K562 (cell line): ENCODE measurements around the gene SPACA9. TPM values are rescaled to one million over a fixed set of nuclear protein-coding genes. Genes with fewer than 3 reads are reported as not detected.

Source experiments
- ATAC-seq: fragments of 200-7000 bp; cut with Tn5 transposase; 3 replicates; pipeline ENCODE4 v1.9.1; 2020; ENCODE audit warnings: moderate library complexity
- BruUV-seq: library from RNA; stranded (reverse); fragments of 400-500 nt; replicated peaks from 2 replicates; lab custom pipeline; 2021; lab: Mats Ljungman, UMichigan
- CTCF ChIA-PET: fragments of 300-600 bp; formaldehyde crosslinking; extraction: SDS; loops from one replicate; lab custom pipeline; 2021; ENCODE audit warnings: low intra/inter-chr PET ratio; lab: Yijun Ruan, JAX
- POLR2A ChIA-PET: fragments of 300-600, 350-650 bp; sonication (Branson Sonifier 250); formaldehyde crosslinking; extraction: SDS; loops from one replicate; lab custom pipeline; 2021; ENCODE audit warnings: antibody characterized with exemption, inconsistent platforms; lab: Yijun Ruan, JAX
- DNase-seq, 4 experiments: peaks; one replicate each; pipeline versions ENCODE4 v3.0.0 to v3.0.0-alpha.2; 2011 to 2018; ENCODE audit warnings: low spot score in 3 of 4, mixed read lengths in 3 of 4; ENCODE audit errors: extremely low read depth in 1 of 4
- FAIRE-seq: peaks from 2 replicates; lab custom pipeline; 2011; peaks lifted over from hg19 to GRCh38; lab: Jason Lieb, UNC
- H2AFZ ChIP-seq: 2 replicates; pipeline ENCODE4 v1.6.0; 2011; ENCODE audit warnings: low read depth, low read length, control low read depth, inconsistent platforms
- H3K27ac ChIP-seq: fragments of 200-600 bp; 3 replicates; pipeline ENCODE4 v1.8.0; 2011; ENCODE audit warnings: low read depth, mild to moderate bottlenecking, control low read depth, inconsistent platforms, low read length, moderate library complexity, mixed read lengths; ENCODE audit errors: extremely low read depth
- H3K27me3 ChIP-seq, 2 experiments: fragments of 300-600 bp in 1 of 2; 2 replicates in 1 of 2; 3 replicates in 1 of 2; pipeline versions ENCODE4 v1.6.0 to v1.8.0; 2011; ENCODE audit warnings: inconsistent platforms in 2 of 2, low read length in 2 of 2, mild to moderate bottlenecking in 1 of 2, mixed read lengths in 1 of 2, moderate library complexity in 1 of 2; ENCODE audit not compliant: control insufficient read depth in 2 of 2, insufficient read depth in 2 of 2
- H3K36me3 ChIP-seq: fragments of 300-600 bp; 3 replicates; pipeline ENCODE4 v1.8.0; 2011; ENCODE audit warnings: mild to moderate bottlenecking, low read length, inconsistent platforms; ENCODE audit not compliant: control insufficient read depth, insufficient read depth
- H3K4me1 ChIP-seq, 2 experiments: fragments of 200-600 bp in 1 of 2; replicated peaks in 1 of 2; 2 replicates in 1 of 2; 3 replicates in 1 of 2; pipeline versions ENCODE4 v1.5.1 to v1.8.0; 2011; ENCODE audit warnings: inconsistent platforms in 2 of 2, low read length in 2 of 2, mild to moderate bottlenecking in 1 of 2, mixed read lengths in 1 of 2, moderate library complexity in 1 of 2; ENCODE audit not compliant: control insufficient read depth in 2 of 2, insufficient read depth in 2 of 2
- H3K4me2 ChIP-seq: 2 replicates; pipeline ENCODE4 v1.6.1; 2011; ENCODE audit warnings: low read length, control low read depth, inconsistent platforms, mixed read lengths; ENCODE audit not compliant: insufficient read depth
- H3K4me3 ChIP-seq: fragments of 200-600 bp; sonication (generic), shearing (Covaris generic); 2 replicates; pipeline ENCODE4 v1.5.1; 2016; ENCODE audit warnings: control low read depth, inconsistent platforms
- H3K79me2 ChIP-seq: fragments of 200-600 bp; 3 replicates; pipeline ENCODE4 v1.8.0; 2011; ENCODE audit warnings: low read length, inconsistent platforms; ENCODE audit not compliant: control insufficient read depth, insufficient read depth
- H3K9ac ChIP-seq, 2 experiments: 2 replicates each; pipeline versions ENCODE4 v1.6.0 to v1.6.1; 2011; ENCODE audit warnings: low read depth in 2 of 2, low read length in 2 of 2, control low read depth in 1 of 2, inconsistent platforms in 1 of 2, mild to moderate bottlenecking in 1 of 2, mixed read lengths in 1 of 2; ENCODE audit not compliant: insufficient read depth in 1 of 2
- H3K9me1 ChIP-seq: one replicate; pipeline ENCODE4 v1.6.0; 2011; ENCODE audit warnings: inconsistent platforms, mild to moderate bottlenecking, low read length, moderate library complexity; ENCODE audit not compliant: control insufficient read depth, insufficient read depth
- H3K9me3 ChIP-seq: replicated peaks from 2 replicates; pipeline ENCODE4 v1.5.1; 2011; ENCODE audit warnings: low read depth, low read length, inconsistent platforms; ENCODE audit not compliant: control insufficient read depth, insufficient read depth
- H4K20me1 ChIP-seq: replicated peaks from 2 replicates; pipeline ENCODE4 v1.6.1; 2011; ENCODE audit warnings: low read length, inconsistent platforms, mixed read lengths; ENCODE audit not compliant: control insufficient read depth, insufficient read depth
- CHD2 ChIP-seq: IDR thresholded peaks from 2 replicates; pipeline ENCODE4 v1.6.1; 2011; ENCODE audit warnings: low read depth, low read length
- EWSR1 ChIP-seq: fragments of 450-650 bp; IDR thresholded peaks from 2 replicates; pipeline ENCODE4 v1.6.1; 2018; ENCODE audit warnings: borderline replicate concordance, mild to moderate bottlenecking, low read depth, moderate library complexity; ENCODE audit not compliant: partially characterized antibody
- FOSL1 ChIP-seq: fragments of 200-800 bp; sonication (Bioruptor generic); conservative IDR thresholded peaks from 2 replicates; pipeline ENCODE4 v1.6.1; 2016; ENCODE audit warnings: missing genetic modification characterization, missing compliant biosample characterization
- ILF3 ChIP-seq: fragments of 450-650 bp; IDR thresholded peaks from 2 replicates; pipeline ENCODE4 v1.6.1; 2018; ENCODE audit warnings: antibody characterized with exemption, mild to moderate bottlenecking, moderate library complexity, borderline replicate concordance
- MYBL2 ChIP-seq, 2 experiments: fragments of 450-650 bp in 1 of 2; sonication (generic) in 1 of 2; formaldehyde crosslinking in 1 of 2; IDR thresholded peaks; 2 replicates each; pipeline versions ENCODE4 v1.6.1 to v1.8.1; 2017 to 2022; ENCODE audit warnings: borderline replicate concordance in 1 of 2, inconsistent platforms in 1 of 2, low read depth in 1 of 2, mild to moderate bottlenecking in 1 of 2, missing genetic modification reagents in 1 of 2, moderate library complexity in 1 of 2
- RFX7 ChIP-seq: fragments of 250-450 bp; sonication (Bioruptor Pico); IDR thresholded peaks from 2 replicates; pipeline ENCODE4 v1.5.1; 2021; ENCODE audit warnings: mild to moderate bottlenecking
- SIN3B ChIP-seq: fragments of 450-650 bp; IDR thresholded peaks from 2 replicates; pipeline ENCODE4 v1.6.1; 2017; ENCODE audit warnings: low read depth, mild to moderate bottlenecking, moderate library complexity
- SMARCC2 ChIP-seq: fragments of 450-650 bp; IDR thresholded peaks from 2 replicates; pipeline ENCODE4 v1.6.1; 2017; ENCODE audit warnings: antibody characterized with exemption, moderate library complexity, mild to moderate bottlenecking, low read depth
- THAP12 ChIP-seq: fragments of 250-450 bp; sonication (Bioruptor Pico); IDR thresholded peaks from 2 replicates; pipeline ENCODE4 v1.9.0; 2021; ENCODE audit warnings: mild to moderate bottlenecking, inconsistent platforms
- ZNF696 ChIP-seq: fragments of 250-450 bp; sonication (Bioruptor Pico); conservative IDR thresholded peaks from 2 replicates; pipeline ENCODE4 v1.4.0; 2020; ENCODE audit warnings: mild to moderate bottlenecking, moderate library complexity
- ZNF740 ChIP-seq, 3 experiments: fragments of 200-800 bp in 1 of 3; sonication (Bioruptor generic) in 1 of 3; sonication (generic) in 1 of 3; formaldehyde crosslinking in 1 of 3; IDR thresholded peaks; 2 replicates each; pipeline versions ENCODE4 v1.6.1 to v1.8.0; 2016 to 2022; ENCODE audit warnings: mild to moderate bottlenecking in 2 of 3, missing compliant biosample characterization in 2 of 3, missing genetic modification characterization in 2 of 3, missing genetic modification reagents in 1 of 3
- WGBS: fragments of 100-300 bp; shearing (Covaris generic); methylation state at CpG from one replicate; pipeline ENCODE4 v1.1.6; 2016; ENCODE audit warnings: low coverage, mixed read lengths; ENCODE audit not compliant: insufficient coverage; ENCODE audit errors: missing lambda C conversion rate; 5-methylcytosine and 5-hydroxymethylcytosine counted together
- in situ Hi-C: fragments of 300-500 bp; cut with MboI; formaldehyde crosslinking; loops from 4 replicates; pipeline ENCODE4 v1.15.0; 2018; ENCODE audit warnings: inconsistent platforms, mixed read lengths
- intact Hi-C: fragments of 100-400 bp; cut with micrococcal nuclease; formaldehyde crosslinking; loops from 2 replicates; pipeline ENCODE4 v1.14.2; 2022
- polyA plus RNA-seq, 8 experiments: library from polyadenylated mRNA; depleted of rRNA in 4 of 8; stranded (reverse) in 5 of 8; unstranded in 3 of 8; fragments of >200 nt; fragmentation: Nextera tagmentation in 2 of 8; fragmentation: Illumina TruSeq in 1 of 8; extraction: Ambion mirVana in 2 of 8; extraction: Trizol in 1 of 8; gene quantifications; 2 replicates each; pipeline versions ENCODE4 v1.2.1 to v1.2.3, GENCODE V29; 2011 to 2014; ENCODE audit warnings: inconsistent platforms in 1 of 8, missing spikeins in 1 of 8
- total RNA-seq, 7 experiments: library from RNA; depleted of rRNA in 6 of 7; stranded (reverse); fragments of >200 nt in 6 of 7; fragmentation: Illumina TruSeq in 2 of 7; extraction: Trizol in 2 of 7; gene quantifications; 2 replicates each; pipeline versions ENCODE4 v1.2.1 to v1.2.3, GENCODE V29; 2011 to 2021; ENCODE audit warnings: low replicate concordance in 1 of 7

The SPACA9 gene
- total and polyA plus RNA-seq, 9 of the 15 experiments (the other 6 are each of a cell fraction or from before 2014, with no cell fraction given): 0.06 to 0.51 (median 0.36) TPM

- BruUV-seq: no TSS peak
- H3K4me1 ChIP-seq: peaks cover 0 to 8% of the 10 kb centered on the region in 2 experiments; a peak in 1 of 5 replicates
- no peak for ATAC-seq
- no peaks in the 10 kb centered on the region for H3K9me3 ChIP-seq
- no peak overlapping the region for H3K9ac ChIP-seq
- ChIA-PET CTCF (no interaction called here), POLR2A (interaction anchor here (0.6 kb wide), 1 partner anchor 290 kb away, joined by 3 read pairs; no protein-coding TSS in a partner anchor)
- H2AFZ ChIP-seq: no peak overlapping the region
- H3K4me3 ChIP-seq: no peak overlapping the region
- no peak overlapping the region for H3K27ac ChIP-seq
- DNase-seq: no peak
- no peak for TF ChIP-seq ZNF740 (CRISPR knock-in tag; IDR thresholded peaks at IDR 0.05)
- no peak for TF ChIP-seq ZNF740 (tag; IDR thresholded peaks at IDR 0.05)
- TF ChIP-seq SIN3B: no peak
- no peak for TF ChIP-seq ILF3
- no peak for TF ChIP-seq THAP12 (CRISPR knock-in tag)
- no peak for TF ChIP-seq ZNF696 (CRISPR knock-in tag)
- no peak for TF ChIP-seq CHD2
- no peak for TF ChIP-seq SMARCC2
- no peak for TF ChIP-seq FOSL1 (tag)
- no peak for TF ChIP-seq MYBL2 (IDR thresholded peaks at IDR 0.05; ENCODE audit: low read depth)
- TF ChIP-seq MYBL2 (CRISPR knock-in tag; IDR thresholded peaks at IDR 0.05; ENCODE audit: borderline replicate concordance): no peak
- no peak for TF ChIP-seq EWSR1
- TF ChIP-seq RFX7: no peak
- H3K79me2 ChIP-seq: no peaks in the 10 kb centered on the region
- H3K4me2 ChIP-seq: no peak overlapping the region
- WGBS: 4% methylated on average over 5 of the region's 5 CpGs
- H3K27me3 ChIP-seq: peaks cover 55 to 72% of the 10 kb centered on the region in 2 experiments
- H4K20me1 ChIP-seq: peaks cover 3% of the 10 kb centered on the region; the same call in 1 of the 2 replicates
- FAIRE-seq: no peak
- in situ Hi-C loops: no loop called here
- intact Hi-C loops: no loop called here
- no peaks in the 10 kb centered on the region for H3K9me1 ChIP-seq
- no peaks in the 10 kb centered on the region for H3K36me3 ChIP-seq
Observed at GRCh38 chr9:132855904-132856303, 22.8 kb upstream of the SPACA9 start.
